Skeletal muscle satellite cell (primary cell): Measurements from ENCODE around the gene MYH13.
"Not testable (repeated sequence)": the region's sequence is repeated elsewhere in the genome, so short reads cannot be mapped to it uniquely, and the experiment has no call there.

Experiments
- H3K27me3 ChIP-seq: 2 replicates; pipeline ENCODE4 v1.7.0; 2013; ENCODE audit warnings: low read length; ENCODE audit not compliant: control insufficient read depth, insufficient read depth
- H3K36me3 ChIP-seq: 2 replicates; pipeline ENCODE4 v1.7.0; 2013; ENCODE audit warnings: mild to moderate bottlenecking, control low read depth, low read length; ENCODE audit not compliant: insufficient read depth
- H3K4me1 ChIP-seq: 2 replicates; pipeline ENCODE4 v1.7.0; 2013; ENCODE audit warnings: low read length; ENCODE audit not compliant: control insufficient read depth, insufficient read depth
- H3K4me2 ChIP-seq: 2 replicates; pipeline ENCODE4 v1.7.0; 2013; ENCODE audit warnings: mild to moderate bottlenecking, low read length
- H3K4me3 ChIP-seq: 2 replicates; pipeline ENCODE4 v1.7.0; 2013; ENCODE audit warnings: low read length
- H3K9ac ChIP-seq: 2 replicates; pipeline ENCODE4 v1.7.0; 2013; ENCODE audit warnings: mild to moderate bottlenecking, low read depth, low read length, moderate library complexity
- H3K9me3 ChIP-seq: replicated peaks from 2 replicates; pipeline ENCODE4 v1.7.0; 2013; ENCODE audit warnings: mild to moderate bottlenecking, control low read depth, low read length

Gene MYH13

DNA sequence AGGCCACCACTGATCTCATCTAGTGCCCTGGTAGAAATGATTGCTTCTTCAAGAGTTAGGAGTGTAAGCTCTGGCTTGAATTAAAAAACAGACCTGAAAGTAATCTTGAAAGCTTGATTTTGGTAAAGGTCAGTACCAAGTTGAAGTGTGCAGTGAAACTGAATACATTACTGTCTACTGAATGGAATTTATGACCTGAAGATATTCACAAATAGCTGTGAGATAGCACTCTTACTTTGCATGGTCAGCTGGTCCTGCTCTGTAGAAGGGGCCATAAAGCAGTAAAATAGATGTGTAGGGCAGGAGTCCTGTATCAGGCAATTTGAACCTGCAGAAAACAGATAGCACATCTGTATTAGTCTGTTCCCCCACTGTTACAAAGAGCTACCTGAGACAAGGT, 78.6 kb downstream of the MYH13 start:
- Histone ChIP-seq H3K9ac (no peak overlapping the region), H3K4me2 (no peak overlapping the region), H3K27me3 (no peaks in the 10 kb centered on the region), H3K4me1 (peaks cover 13% of the 10 kb centered on the region), H3K36me3 (no peaks in the 10 kb centered on the region), H3K9me3 (no peaks in the 10 kb centered on the region), H3K4me3 (no peak overlapping the region)

DNA sequence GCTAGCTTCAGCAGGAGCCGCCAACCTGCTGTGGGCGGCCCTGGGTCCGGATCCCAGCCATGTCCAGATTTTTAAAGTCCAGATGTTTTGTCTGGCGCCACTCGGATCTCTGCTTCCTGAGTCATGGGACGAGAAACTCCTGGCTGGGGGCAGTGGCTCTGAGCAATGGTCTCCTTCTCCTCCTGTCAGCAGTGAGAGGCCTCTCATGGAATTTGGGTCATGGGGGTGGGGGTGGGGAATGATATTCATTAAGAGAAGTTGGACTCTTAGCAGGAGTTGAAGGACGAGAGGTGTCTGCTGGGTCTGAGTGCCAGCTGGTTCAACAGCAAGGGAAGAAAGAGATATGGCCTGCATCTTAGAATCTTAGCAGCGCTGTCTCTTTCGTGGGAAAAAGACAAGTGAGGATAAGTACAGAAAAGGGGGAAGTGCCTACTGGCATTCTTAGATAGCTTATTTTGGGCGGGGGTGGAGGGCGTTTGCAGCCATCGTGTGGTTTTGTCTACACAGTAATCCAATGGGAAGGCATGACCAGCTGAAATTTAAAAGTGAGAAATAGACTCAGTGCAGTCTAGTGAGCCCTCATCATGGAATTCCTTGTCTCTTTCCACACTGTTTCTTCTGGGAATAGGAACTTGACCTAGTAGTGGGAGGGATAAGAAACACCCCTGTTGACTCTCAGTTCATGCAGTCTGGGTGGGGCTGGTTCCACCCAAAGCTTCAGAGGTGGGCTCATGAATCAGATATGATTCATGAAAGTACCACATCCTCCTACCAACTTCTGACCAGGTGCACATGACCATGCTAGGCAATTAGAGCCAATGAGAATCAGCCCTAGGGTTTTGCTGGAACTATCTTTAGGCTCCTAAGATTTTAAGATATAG, 80.5 kb downstream of the MYH13 start:
- Histone ChIP-seq H3K36me3 (no peaks in the 10 kb centered on the region), H3K4me2 (peak overlapping the region; percentile 37), H3K4me3 (no peak overlapping the region), H3K9me3 (no peaks in the 10 kb centered on the region), H3K9ac (no peak overlapping the region), H3K4me1 (peaks cover 13% of the 10 kb centered on the region), H3K27me3 (no peaks in the 10 kb centered on the region)

DNA sequence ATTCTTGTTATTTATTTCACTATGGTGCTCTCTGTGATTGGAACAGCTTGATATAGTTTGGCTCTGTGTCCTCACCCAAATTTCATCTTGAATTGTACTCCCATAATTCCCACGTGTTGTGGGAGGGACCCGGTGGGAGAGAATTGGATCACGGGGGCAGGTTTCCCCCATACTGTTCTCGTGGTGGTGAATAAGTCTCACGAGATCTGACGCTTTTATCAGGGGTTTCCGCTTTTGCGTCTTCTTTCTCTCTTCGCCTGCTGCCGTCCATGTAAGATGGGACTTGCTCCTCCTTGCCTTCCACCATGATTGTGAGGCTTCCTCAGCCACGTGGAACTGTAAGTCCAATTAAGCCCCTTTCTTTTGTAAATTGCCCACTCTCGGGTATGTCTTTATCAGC, 81.2 kb downstream of the MYH13 start:
- Histone ChIP-seq H3K4me2 (peak overlapping the region; percentile 37), H3K4me1 (peaks cover 13% of the 10 kb centered on the region)
- H3K27me3 ChIP-seq, H3K4me3 ChIP-seq, H3K9me3 ChIP-seq, H3K36me3 ChIP-seq, H3K9ac ChIP-seq: not testable (repeated sequence)

DNA sequence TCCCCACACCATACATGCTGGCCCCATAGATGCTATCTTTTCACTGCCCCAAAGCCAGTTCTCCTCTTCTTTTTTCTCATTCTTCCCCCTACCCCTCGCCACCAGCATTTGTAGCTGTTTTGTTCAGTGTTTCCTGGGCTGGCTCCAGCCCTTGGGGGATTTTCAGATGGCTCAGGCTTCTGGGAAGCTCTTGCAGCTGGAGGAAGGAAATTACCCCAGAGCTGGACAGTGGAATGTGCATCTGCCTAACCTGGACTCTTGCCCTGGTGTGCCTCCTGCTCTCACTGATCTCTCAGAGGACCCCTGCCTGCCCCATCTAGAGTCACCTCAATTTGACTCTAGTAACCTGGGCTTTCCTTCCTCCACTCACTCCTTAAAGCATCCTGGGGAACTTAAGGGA, 82.8 kb downstream of the MYH13 start:
- no peaks in the 10 kb centered on the region for H3K27me3 ChIP-seq
- no peak overlapping the region for H3K4me2 ChIP-seq

DNA sequence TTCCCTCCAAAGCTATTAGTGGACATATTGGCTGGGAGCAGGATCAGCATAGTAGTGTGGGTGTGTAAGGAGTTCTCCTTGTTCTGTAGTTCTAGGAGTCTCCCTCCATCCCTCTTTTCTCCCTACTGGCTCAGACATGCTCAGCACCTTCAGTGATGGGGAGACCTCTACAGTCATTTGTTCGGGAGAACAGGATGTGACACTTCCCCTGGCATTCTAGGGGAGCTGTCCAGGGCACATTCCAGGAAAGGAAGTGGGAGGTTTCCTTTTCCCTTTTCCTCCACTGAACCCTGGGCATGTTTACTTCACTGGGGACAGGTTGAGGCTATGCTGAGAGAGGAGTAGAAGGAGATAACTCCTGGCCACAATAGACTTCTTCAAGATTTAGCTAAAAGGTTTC, 86.5 kb downstream of the MYH13 start:
- no peak overlapping the region for H3K9ac ChIP-seq
- no peak overlapping the region for H3K4me2 ChIP-seq
- H3K36me3 ChIP-seq, result no peaks in the 10 kb centered on the region
- H3K27me3 ChIP-seq, result no peaks in the 10 kb centered on the region
- no peaks in the 10 kb centered on the region for H3K9me3 ChIP-seq
- H3K4me3 ChIP-seq, result no peak overlapping the region
- no peaks in the 10 kb centered on the region for H3K4me1 ChIP-seq

More for the DNA sequence above, 82.8 kb downstream of the MYH13 start:
- Histone ChIP-seq H3K9ac (no peak overlapping the region), H3K4me1 (peaks cover 13% of the 10 kb centered on the region), H3K9me3 (no peaks in the 10 kb centered on the region), H3K4me3 (no peak overlapping the region), H3K36me3 (no peaks in the 10 kb centered on the region)

DNA sequence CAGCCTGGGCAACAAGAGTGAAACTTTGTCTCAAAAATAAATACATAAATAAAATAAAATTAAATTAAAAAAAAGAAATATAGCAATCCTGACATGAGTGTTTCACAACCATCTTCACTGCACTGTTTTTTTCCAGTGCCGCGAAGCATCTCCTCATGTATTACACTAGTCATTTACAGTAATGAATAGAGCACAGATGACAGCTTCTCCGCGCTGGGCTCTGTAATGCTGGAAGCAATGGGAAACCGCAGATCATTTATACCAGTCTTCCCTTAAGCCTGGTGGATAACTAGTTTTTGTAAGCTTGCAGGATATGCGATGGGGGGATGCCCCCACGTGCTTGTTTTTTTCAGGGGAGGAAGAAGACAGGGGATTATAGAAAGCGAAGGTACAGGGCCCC, 86.9 kb downstream of the MYH13 start:
- Histone ChIP-seq H3K27me3 (no peaks in the 10 kb centered on the region), H3K36me3 (no peaks in the 10 kb centered on the region), H3K4me2 (no peak overlapping the region), H3K4me1 (no peaks in the 10 kb centered on the region), H3K4me3 (no peak overlapping the region), H3K9ac (no peak overlapping the region), H3K9me3 (no peaks in the 10 kb centered on the region)

DNA sequence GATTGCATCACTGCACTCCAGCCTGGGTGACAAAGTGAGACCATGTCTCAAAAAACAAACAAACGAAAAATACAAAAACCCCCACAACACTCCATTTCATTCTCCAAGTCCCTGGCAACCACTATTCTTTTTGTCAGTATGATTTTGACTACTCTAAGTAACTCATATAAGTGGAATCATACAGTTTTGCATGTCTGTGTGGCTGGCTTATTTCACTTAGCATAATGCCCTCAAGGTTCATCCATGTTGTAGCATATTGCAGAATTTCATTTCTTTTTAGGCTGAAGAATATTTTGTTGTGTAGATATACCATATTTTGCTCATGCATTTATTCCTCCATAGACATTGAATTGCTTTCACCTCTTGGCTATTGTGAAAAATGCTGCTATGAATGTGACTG, 92.7 kb downstream of the MYH13 start:
- no peaks in the 10 kb centered on the region for H3K27me3 ChIP-seq
- H3K4me2 ChIP-seq, result no peak overlapping the region
- H3K4me1 ChIP-seq, result no peaks in the 10 kb centered on the region

DNA sequence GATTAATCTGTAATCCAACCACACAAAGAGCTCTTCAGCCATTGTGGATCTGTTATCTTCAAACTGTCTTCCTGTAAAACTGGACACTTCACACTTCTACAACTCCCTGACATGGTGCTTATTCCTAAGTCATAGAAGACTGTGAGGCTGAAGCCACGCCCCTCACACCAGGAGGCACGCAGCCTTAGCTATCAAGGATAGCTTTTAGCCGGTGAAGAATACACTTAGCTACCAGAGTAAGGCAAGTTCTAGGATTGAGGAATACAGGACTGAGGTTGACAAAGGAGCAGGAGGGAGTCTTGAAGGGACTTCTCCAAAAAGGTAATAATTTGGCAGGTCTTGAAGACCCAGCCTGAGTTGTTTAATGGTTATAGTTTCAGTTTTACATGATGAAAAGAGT, 94.6 kb downstream of the MYH13 start:
- Histone ChIP-seq H3K9ac (no peak overlapping the region), H3K9me3 (no peaks in the 10 kb centered on the region), H3K4me1 (no peaks in the 10 kb centered on the region), H3K27me3 (no peaks in the 10 kb centered on the region), H3K4me2 (peak overlapping the region; percentile 69), H3K36me3 (no peaks in the 10 kb centered on the region), H3K4me3 (peak overlapping the region; percentile 36)

More for the DNA sequence above, 92.7 kb downstream of the MYH13 start:
- Histone ChIP-seq H3K4me3 (no peak overlapping the region), H3K36me3 (no peaks in the 10 kb centered on the region), H3K9me3 (no peaks in the 10 kb centered on the region), H3K9ac (no peak overlapping the region)

DNA sequence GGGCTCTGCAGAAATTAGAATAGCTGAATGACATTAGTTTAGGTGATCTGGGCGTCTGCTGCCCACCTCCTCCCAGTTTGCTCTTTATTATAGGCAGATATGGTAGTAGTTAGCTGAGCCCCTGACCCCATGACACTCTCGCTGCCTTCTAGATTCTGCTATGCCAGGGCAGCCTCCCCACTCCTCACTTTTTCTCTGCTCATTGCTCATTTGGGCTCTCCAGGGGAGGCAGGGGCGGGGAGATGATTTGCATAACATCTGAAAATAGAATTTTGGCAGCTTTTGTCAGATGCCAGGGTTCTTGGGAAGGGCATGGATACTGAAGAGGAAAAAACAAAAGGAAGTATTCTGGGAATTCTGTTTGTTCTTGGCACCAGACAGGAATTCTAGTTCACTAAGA, 96.4 kb downstream of the MYH13 start:
- no peaks in the 10 kb centered on the region for H3K9me3 ChIP-seq
- no peaks in the 10 kb centered on the region for H3K27me3 ChIP-seq
- no peak overlapping the region for H3K4me3 ChIP-seq
- no peak overlapping the region for H3K9ac ChIP-seq
- no peaks in the 10 kb centered on the region for H3K36me3 ChIP-seq
- no peaks in the 10 kb centered on the region for H3K4me1 ChIP-seq
- no peak overlapping the region for H3K4me2 ChIP-seq

DNA sequence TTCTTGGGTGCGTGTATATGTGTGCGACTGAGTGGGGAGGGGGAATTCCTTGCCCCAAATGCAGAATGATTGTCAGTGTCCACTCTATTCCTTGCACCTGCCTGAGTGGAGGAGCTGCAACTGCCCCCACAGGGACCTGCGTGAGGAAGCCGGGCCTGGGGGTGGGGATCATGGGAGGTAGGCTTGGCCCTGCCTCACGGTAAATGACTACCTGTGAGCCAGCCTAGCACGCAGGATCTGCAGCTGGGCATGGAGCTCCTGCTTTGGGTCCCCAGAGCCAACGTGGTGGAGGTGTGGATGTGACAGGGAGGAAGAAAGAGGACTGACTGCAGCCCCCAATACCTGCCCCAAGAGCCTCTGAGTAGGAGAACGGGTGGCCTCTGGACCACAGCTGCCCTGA, 97.4 kb downstream of the MYH13 start:
- Histone ChIP-seq H3K4me3 (no peak overlapping the region), H3K9me3 (no peaks in the 10 kb centered on the region), H3K4me1 (no peaks in the 10 kb centered on the region), H3K36me3 (no peaks in the 10 kb centered on the region), H3K4me2 (no peak overlapping the region), H3K9ac (no peak overlapping the region), H3K27me3 (no peaks in the 10 kb centered on the region)

DNA sequence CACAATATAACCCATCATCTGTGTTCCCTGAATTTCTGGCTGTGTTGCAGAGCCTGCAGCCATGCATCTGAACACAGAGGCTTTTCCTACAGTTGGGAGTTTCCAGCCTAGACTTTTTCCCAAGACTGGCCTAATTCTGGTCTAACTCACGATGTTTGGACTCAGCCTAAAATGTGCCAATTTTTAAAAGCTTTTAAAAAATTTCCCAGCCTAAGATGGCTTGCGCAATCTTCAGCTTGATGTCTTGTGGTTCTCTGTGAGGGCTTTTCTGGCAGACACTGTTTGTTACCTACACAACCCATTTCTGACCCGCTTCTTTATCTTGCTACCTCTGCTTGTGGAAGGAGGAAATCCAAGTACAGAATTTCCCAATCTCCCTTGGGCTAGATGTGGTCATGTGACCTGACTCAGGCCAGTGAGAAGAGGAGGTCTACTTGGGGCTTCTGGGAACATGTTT, 101.7 kb downstream of the MYH13 start:
- H3K4me1 ChIP-seq, result no peaks in the 10 kb centered on the region
- H3K4me3 ChIP-seq, result no peak overlapping the region

DNA sequence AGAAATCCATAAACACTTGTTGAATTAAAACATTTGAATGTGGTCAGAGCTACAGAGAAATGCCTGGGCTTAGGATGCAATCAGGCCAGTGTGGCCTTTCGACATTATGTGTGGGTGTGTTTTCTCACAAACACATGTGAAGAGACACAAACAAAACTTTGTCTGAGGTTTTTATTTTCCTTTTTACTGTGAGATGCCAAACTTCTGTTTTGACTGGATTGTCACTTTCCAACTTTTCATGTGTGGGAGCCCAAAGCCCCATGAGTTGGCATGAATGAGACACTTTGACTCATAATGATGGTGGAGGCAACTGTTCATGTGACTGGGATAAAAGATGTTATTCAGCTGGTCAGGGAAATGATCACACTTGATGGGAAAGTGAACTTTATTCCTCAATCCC, 102.5 kb downstream of the MYH13 start:
- Histone ChIP-seq H3K4me2 (no peak overlapping the region), H3K27me3 (no peaks in the 10 kb centered on the region), H3K36me3 (no peaks in the 10 kb centered on the region), H3K9ac (no peak overlapping the region), H3K4me1 (no peaks in the 10 kb centered on the region), H3K4me3 (no peak overlapping the region), H3K9me3 (no peaks in the 10 kb centered on the region)

More for the DNA sequence above, 101.7 kb downstream of the MYH13 start:
- H3K9me3 ChIP-seq, result no peaks in the 10 kb centered on the region
- H3K27me3 ChIP-seq, result no peaks in the 10 kb centered on the region
- no peaks in the 10 kb centered on the region for H3K36me3 ChIP-seq
- no peak overlapping the region for H3K9ac ChIP-seq
- H3K4me2 ChIP-seq, result no peak overlapping the region
